ENCODE results near the gene DZANK1. TPM values are rescaled to one million over a fixed set of nuclear protein-coding genes. Genes with fewer than 3 reads are reported as not detected.
A peak's percentile ranks its signal among the peaks of the same experiment; 100 is the strongest.

The DZANK1 gene
- total and polyA plus RNA-seq, 9 of the 15 experiments (the other 6 are each of a cell fraction or from before 2014, with no cell fraction given), result 0.04 to 0.18 (median 0.11) TPM; not detected in 2

DNA sequence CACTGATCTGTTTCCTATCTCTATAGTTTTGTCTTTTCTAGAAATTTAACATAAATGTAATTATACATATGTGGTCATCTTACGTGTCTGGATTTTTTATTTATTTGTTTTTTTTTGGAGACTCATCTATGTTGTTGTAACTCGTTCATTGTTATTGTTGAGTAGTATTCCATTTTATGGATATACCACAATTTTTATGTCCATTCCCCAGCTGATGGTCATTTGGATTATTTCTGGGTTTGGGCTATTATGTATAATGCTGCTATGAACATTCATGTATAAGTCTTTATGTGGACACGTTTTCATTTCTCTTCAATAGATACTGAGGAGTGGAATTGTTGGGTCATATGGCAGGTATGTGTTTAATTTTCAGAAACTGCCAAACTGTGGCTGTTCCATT, 10.2 kb downstream of the DZANK1 start:
- Histone ChIP-seq H3K36me3 (ENCODE audit: control insufficient read depth, insufficient read depth, low read length) (no peaks in the 10 kb centered on the region), H3K4me2 (ENCODE audit: insufficient read depth, low read length) (no peak overlapping the region), H3K27ac (ENCODE audit: extremely low read depth, low read depth, low read length) (no peak overlapping the region), H4K20me1 (replicated peaks; ENCODE audit: control insufficient read depth, insufficient read depth, low read length) (no peaks in the 10 kb centered on the region), H3K9me1 (ENCODE audit: control insufficient read depth, insufficient read depth, low read length) (no peaks in the 10 kb centered on the region), H3K79me2 (ENCODE audit: control insufficient read depth, insufficient read depth, low read length) (no peaks in the 10 kb centered on the region), H3K4me1 (replicated peaks in 1 of 2; ENCODE audit: control insufficient read depth in 2 of 2, insufficient read depth in 2 of 2, low read length in 2 of 2) (no peaks in the 10 kb centered on the region), H3K4me3 (no peak overlapping the region), H2AFZ (ENCODE audit: low read depth, low read length) (no peak overlapping the region), H3K9ac (ENCODE audit: insufficient read depth in 1 of 2, low read depth in 2 of 2, low read length in 2 of 2) (no peak overlapping the region), H3K27me3 (ENCODE audit: control insufficient read depth in 2 of 2, insufficient read depth in 2 of 2, low read length in 2 of 2) (no peaks in the 10 kb centered on the region; a peak in 1 of 5 replicates), H3K9me3 (replicated peaks; ENCODE audit: control insufficient read depth, insufficient read depth, low read depth, low read length) (no peaks in the 10 kb centered on the region)
- no TSS peak for BruUV-seq (replicated peaks)
- TF ChIP-seq, protein P1, sequence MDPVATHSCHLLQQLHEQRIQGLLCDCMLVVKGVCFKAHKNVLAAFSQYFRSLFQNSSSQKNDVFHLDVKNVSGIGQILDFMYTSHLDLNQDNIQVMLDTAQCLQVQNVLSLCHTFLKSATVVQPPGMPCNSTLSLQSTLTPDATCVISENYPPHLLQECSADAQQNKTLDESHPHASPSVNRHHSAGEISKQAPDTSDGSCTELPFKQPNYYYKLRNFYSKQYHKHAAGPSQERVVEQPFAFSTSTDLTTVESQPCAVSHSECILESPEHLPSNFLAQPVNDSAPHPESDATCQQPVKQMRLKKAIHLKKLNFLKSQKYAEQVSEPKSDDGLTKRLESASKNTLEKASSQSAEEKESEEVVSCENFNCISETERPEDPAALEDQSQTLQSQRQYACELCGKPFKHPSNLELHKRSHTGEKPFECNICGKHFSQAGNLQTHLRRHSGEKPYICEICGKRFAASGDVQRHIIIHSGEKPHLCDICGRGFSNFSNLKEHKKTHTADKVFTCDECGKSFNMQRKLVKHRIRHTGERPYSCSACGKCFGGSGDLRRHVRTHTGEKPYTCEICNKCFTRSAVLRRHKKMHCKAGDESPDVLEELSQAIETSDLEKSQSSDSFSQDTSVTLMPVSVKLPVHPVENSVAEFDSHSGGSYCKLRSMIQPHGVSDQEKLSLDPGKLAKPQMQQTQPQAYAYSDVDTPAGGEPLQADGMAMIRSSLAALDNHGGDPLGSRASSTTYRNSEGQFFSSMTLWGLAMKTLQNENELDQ (CRISPR knock-in tag; IDR thresholded peaks at IDR 0.05; ENCODE audit: borderline replicate concordance), result no peak
- no peak for FAIRE-seq
- in situ Hi-C loops (cut with MboI), result no loop called here
- CTCF ChIA-PET (ENCODE audit: low intra/inter-chr PET ratio), result no interaction called here
- POLR2A ChIA-PET, result no interaction called here
- ATAC-seq, result no peak
- intact Hi-C loops (cut with micrococcal nuclease), result no loop called here
- no peak for DNase-seq (ENCODE audit: extremely low read depth in 1 of 4, low spot score in 3 of 4)
- WGBS (ENCODE audit: insufficient coverage, low coverage, missing lambda C conversion rate), result 0% methylated on average over 3 of the region's 3 CpGs

- ChIA-PET CTCF (ENCODE audit: low intra/inter-chr PET ratio) (no interaction called here), POLR2A (no interaction called here)
- no TSS peak for BruUV-seq (replicated peaks)
- intact Hi-C loops (cut with micrococcal nuclease), result no loop called here
- DNase-seq (ENCODE audit: extremely low read depth in 1 of 4, low spot score in 3 of 4) (no peak), FAIRE-seq (no peak), ATAC-seq (no peak)
- peaks cover 0 to 4% of the 10 kb centered on the region in 2 experiments; a peak in 2 of 5 replicates for H3K27me3 ChIP-seq (ENCODE audit: control insufficient read depth in 2 of 2, insufficient read depth in 2 of 2, low read length in 2 of 2)
- H4K20me1 ChIP-seq (replicated peaks; ENCODE audit: control insufficient read depth, insufficient read depth, low read length), result no peaks in the 10 kb centered on the region
- WGBS (ENCODE audit: insufficient coverage, low coverage, missing lambda C conversion rate), result 2% methylated on average over 4 of the region's 4 CpGs
- in situ Hi-C loops (cut with MboI), result no loop called here
- no peak overlapping the region for H3K27ac ChIP-seq (ENCODE audit: extremely low read depth, low read depth, low read length)
- no peak overlapping the region for H2AFZ ChIP-seq (ENCODE audit: low read depth, low read length)
- no peak overlapping the region for H3K9ac ChIP-seq (ENCODE audit: insufficient read depth in 1 of 2, low read depth in 2 of 2, low read length in 2 of 2)
- H3K4me2 ChIP-seq (ENCODE audit: insufficient read depth, low read length), result no peak overlapping the region
- no peak overlapping the region for H3K4me3 ChIP-seq
- no peaks in the 10 kb centered on the region for H3K36me3 ChIP-seq (ENCODE audit: control insufficient read depth, insufficient read depth, low read length)
- H3K79me2 ChIP-seq (ENCODE audit: control insufficient read depth, insufficient read depth, low read length), result no peaks in the 10 kb centered on the region
- H3K9me3 ChIP-seq (replicated peaks; ENCODE audit: control insufficient read depth, insufficient read depth, low read depth, low read length), result no peaks in the 10 kb centered on the region
- no peaks in the 10 kb centered on the region for H3K9me1 ChIP-seq (ENCODE audit: control insufficient read depth, insufficient read depth, low read length)
- H3K4me1 ChIP-seq (replicated peaks in 1 of 2; ENCODE audit: control insufficient read depth in 2 of 2, insufficient read depth in 2 of 2, low read length in 2 of 2), result no peaks in the 10 kb centered on the region
- peak; percentile 61 for TF ChIP-seq NFIC (IDR thresholded peaks at IDR 0.05)
- TF ChIP-seq, protein P2, sequence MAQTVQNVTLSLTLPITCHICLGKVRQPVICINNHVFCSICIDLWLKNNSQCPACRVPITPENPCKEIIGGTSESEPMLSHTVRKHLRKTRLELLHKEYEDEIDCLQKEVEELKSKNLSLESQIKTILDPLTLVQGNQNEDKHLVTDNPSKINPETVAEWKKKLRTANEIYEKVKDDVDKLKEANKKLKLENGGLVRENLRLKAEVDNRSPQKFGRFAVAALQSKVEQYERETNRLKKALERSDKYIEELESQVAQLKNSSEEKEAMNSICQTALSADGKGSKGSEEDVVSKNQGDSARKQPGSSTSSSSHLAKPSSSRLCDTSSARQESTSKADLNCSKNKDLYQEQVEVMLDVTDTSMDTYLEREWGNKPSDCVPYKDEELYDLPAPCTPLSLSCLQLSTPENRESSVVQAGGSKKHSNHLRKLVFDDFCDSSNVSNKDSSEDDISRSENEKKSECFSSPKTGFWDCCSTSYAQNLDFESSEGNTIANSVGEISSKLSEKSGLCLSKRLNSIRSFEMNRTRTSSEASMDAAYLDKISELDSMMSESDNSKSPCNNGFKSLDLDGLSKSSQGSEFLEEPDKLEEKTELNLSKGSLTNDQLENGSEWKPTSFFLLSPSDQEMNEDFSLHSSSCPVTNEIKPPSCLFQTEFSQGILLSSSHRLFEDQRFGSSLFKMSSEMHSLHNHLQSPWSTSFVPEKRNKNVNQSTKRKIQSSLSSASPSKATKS (CRISPR knock-in tag; IDR thresholded peaks at IDR 0.05), result no peak
- TF ChIP-seq, protein P3, sequence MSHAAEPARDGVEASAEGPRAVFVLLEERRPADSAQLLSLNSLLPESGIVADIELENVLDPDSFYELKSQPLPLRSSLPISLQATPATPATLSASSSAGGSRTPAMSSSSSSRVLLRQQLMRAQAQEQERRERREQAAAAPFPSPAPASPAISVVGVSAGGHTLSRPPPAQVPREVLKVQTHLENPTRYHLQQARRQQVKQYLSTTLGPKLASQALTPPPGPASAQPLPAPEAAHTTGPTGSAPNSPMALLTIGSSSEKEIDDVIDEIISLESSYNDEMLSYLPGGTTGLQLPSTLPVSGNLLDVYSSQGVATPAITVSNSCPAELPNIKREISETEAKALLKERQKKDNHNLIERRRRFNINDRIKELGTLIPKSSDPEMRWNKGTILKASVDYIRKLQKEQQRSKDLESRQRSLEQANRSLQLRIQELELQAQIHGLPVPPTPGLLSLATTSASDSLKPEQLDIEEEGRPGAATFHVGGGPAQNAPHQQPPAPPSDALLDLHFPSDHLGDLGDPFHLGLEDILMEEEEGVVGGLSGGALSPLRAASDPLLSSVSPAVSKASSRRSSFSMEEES (CRISPR knock-in tag; IDR thresholded peaks at IDR 0.05), result no peak
Observed at GRCh38 chr20:18443886-18444285, 22.9 kb downstream of the DZANK1 start.
